DOHH2 (cell line): ENCODE data around the gene TLK2.

Experiments used
- EZH2phosphoT487 ChIP-seq: fragments of 200-600 bp; sonication (generic); IDR thresholded peaks from 2 replicates; pipeline ENCODE4 v1.6.1; 2017; ENCODE audit warnings: borderline replicate concordance, mild to moderate bottlenecking, antibody characterized with exemption, low read length, moderate library complexity, mixed read lengths
- TF ChIP-seq, protein P1 (sequence below): fragments of 200-600 bp; sonication (generic); IDR thresholded peaks from one replicate; pipeline ENCODE4 v1.5.1; 2014; ENCODE audit warnings: antibody characterized with exemption, mild to moderate bottlenecking, low read depth, low read length; ENCODE audit not compliant: poor library complexity, severe bottlenecking

DNA sequence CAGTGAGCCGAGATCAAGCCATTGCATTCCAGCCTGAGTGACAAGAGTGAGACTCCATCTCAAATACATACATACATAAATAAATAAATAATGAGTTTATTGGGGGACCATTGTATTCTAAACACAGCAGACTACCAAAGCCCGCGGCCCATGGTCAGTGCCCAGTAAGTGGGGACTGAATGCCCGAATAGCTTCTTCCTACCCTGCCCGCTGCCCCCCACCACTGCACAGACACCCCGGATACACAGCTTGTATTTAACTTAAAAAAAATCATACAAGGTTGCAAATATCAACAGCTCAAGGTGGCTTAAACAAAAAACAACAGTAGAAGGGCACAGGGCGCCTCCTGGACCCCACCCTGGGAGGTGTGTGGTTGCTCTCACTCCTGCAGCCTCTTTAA lies 22.6 kb upstream of the TLK2 start:
- TF ChIP-seq, protein P1, sequence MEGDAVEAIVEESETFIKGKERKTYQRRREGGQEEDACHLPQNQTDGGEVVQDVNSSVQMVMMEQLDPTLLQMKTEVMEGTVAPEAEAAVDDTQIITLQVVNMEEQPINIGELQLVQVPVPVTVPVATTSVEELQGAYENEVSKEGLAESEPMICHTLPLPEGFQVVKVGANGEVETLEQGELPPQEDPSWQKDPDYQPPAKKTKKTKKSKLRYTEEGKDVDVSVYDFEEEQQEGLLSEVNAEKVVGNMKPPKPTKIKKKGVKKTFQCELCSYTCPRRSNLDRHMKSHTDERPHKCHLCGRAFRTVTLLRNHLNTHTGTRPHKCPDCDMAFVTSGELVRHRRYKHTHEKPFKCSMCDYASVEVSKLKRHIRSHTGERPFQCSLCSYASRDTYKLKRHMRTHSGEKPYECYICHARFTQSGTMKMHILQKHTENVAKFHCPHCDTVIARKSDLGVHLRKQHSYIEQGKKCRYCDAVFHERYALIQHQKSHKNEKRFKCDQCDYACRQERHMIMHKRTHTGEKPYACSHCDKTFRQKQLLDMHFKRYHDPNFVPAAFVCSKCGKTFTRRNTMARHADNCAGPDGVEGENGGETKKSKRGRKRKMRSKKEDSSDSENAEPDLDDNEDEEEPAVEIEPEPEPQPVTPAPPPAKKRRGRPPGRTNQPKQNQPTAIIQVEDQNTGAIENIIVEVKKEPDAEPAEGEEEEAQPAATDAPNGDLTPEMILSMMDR = no peak
- TF ChIP-seq EZH2phosphoT487 = no peak
